OCI-LY3 (cell line): ENCODE measurements around the gene VAMP5.
"Not testable (repeated sequence)": the region's sequence is repeated elsewhere in the genome, so short reads cannot be mapped to it uniquely, and the experiment has no call there.

ENCODE experiments used
- H2AFZ ChIP-seq: fragments of 200-600, 300-600 bp; shearing (Covaris generic); 2 replicates; pipeline ENCODE4 v1.6.0; 2014; ENCODE audit warnings: antibody characterized with exemption, low read depth, low read length
- H3K27ac ChIP-seq: fragments of 200-600, 300-600 bp; sonication (generic); 2 replicates; pipeline ENCODE4 v1.5.1; 2014; ENCODE audit warnings: mild to moderate bottlenecking, low read length, moderate library complexity, mixed read lengths
- H3K27me3 ChIP-seq: fragments of 200-600, 300-600 bp; sonication (generic); 2 replicates; pipeline ENCODE4 v1.6.1; 2014; ENCODE audit warnings: low read depth, low read length, mixed read lengths
- H3K36me3 ChIP-seq: fragments of 200-600, 300-600 bp; sonication (generic); replicated peaks from 2 replicates; pipeline ENCODE3; 2014; ENCODE audit warnings: low read depth, low read length, mixed read lengths
- H3K4me1 ChIP-seq: fragments of 300-600, 200-600 bp; sonication (generic); 2 replicates; pipeline ENCODE4 v1.6.1; 2014; ENCODE audit warnings: low read length, mixed read lengths
- H3K4me2 ChIP-seq: fragments of 200-600, 300-600 bp; sonication (generic); 2 replicates; pipeline ENCODE4 v1.6.1; 2014; ENCODE audit warnings: low read length, mixed read lengths
- H3K4me3 ChIP-seq: fragments of 300-600, 200-600 bp; sonication (generic); 2 replicates; pipeline ENCODE4 v1.5.1; 2014; ENCODE audit warnings: antibody characterized with exemption, mild to moderate bottlenecking, low read length, moderate library complexity
- H3K79me2 ChIP-seq: fragments of 300-600, 200-600 bp; shearing (Covaris generic); 2 replicates; pipeline ENCODE4 v1.6.1; 2014; ENCODE audit warnings: mild to moderate bottlenecking, low read length, mixed read lengths
- H3K9ac ChIP-seq: fragments of 300-600, 200-600 bp; shearing (Covaris generic); 2 replicates; pipeline ENCODE4 v1.6.0; 2014; ENCODE audit warnings: mild to moderate bottlenecking, low read length, moderate library complexity
- H3K9me3 ChIP-seq: fragments of 200-600, 300-600 bp; shearing (Covaris generic); 2 replicates; pipeline ENCODE4 v1.6.1; 2014; ENCODE audit warnings: low read length, mixed read lengths; ENCODE audit not compliant: insufficient read depth
- H4K20me1 ChIP-seq: fragments of 200-600, 300-600 bp; sonication (generic); 2 replicates; pipeline ENCODE4 v1.6.1; 2016; ENCODE audit warnings: low read length, mixed read lengths; ENCODE audit not compliant: insufficient read depth
- EZH2phosphoT487 ChIP-seq: fragments of 200-600 bp; shearing (Covaris generic); IDR thresholded peaks from 2 replicates; pipeline ENCODE4 v1.6.1; 2018; ENCODE audit warnings: antibody characterized with exemption, mixed run types, low read depth
- TF ChIP-seq, protein P1 (sequence below): fragments of 200-600, 300-600 bp; sonication (generic); IDR thresholded peaks from 2 replicates; pipeline ENCODE4 v1.5.1; 2014; ENCODE audit warnings: antibody characterized with exemption, low read length, low read depth

VAMP5 gene

DNA sequence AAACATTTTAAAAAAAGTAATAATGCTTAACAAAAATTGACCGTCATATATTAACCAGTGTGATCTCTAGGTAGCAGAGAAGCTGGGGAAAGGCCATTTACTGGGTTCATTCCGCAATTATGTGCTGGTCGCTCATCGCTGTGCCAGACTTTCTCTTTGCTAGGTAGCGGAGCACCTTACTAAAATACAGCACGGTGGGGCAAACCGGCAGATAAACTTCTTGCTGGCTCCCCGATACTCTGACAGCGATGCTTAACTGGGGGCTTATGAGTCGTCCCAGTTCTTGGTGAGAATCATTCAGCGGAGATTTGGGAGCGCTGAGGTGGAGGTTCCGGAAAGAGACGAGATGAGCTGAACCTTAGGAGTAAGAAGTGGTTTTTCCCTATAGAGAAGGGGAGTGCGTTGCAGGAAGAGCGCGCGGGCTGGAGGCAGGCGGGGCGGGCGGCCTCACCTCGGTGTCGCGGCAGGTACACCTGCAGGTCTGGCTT, 27.0 kb downstream of the VAMP5 start:
- no peaks in the 10 kb centered on the region for H3K27me3 ChIP-seq
- H3K9me3 ChIP-seq: no peaks in the 10 kb centered on the region
- H3K9ac ChIP-seq: peak overlapping the region; percentile 61
- no peaks in the 10 kb centered on the region for H4K20me1 ChIP-seq
- peaks cover 18% of the 10 kb centered on the region for H3K79me2 ChIP-seq
- TF ChIP-seq EZH2phosphoT487: no peak
- TF ChIP-seq, protein P1, sequence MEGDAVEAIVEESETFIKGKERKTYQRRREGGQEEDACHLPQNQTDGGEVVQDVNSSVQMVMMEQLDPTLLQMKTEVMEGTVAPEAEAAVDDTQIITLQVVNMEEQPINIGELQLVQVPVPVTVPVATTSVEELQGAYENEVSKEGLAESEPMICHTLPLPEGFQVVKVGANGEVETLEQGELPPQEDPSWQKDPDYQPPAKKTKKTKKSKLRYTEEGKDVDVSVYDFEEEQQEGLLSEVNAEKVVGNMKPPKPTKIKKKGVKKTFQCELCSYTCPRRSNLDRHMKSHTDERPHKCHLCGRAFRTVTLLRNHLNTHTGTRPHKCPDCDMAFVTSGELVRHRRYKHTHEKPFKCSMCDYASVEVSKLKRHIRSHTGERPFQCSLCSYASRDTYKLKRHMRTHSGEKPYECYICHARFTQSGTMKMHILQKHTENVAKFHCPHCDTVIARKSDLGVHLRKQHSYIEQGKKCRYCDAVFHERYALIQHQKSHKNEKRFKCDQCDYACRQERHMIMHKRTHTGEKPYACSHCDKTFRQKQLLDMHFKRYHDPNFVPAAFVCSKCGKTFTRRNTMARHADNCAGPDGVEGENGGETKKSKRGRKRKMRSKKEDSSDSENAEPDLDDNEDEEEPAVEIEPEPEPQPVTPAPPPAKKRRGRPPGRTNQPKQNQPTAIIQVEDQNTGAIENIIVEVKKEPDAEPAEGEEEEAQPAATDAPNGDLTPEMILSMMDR: no peak
- peak overlapping the region; percentile 63 for H3K4me2 ChIP-seq
- peaks cover 5% of the 10 kb centered on the region for H3K4me1 ChIP-seq
- peak overlapping the region; percentile 77 for H3K4me3 ChIP-seq
- H3K36me3 ChIP-seq: peaks cover 14% of the 10 kb centered on the region
- no peak overlapping the region for H3K27ac ChIP-seq
- no peak overlapping the region for H2AFZ ChIP-seq

DNA sequence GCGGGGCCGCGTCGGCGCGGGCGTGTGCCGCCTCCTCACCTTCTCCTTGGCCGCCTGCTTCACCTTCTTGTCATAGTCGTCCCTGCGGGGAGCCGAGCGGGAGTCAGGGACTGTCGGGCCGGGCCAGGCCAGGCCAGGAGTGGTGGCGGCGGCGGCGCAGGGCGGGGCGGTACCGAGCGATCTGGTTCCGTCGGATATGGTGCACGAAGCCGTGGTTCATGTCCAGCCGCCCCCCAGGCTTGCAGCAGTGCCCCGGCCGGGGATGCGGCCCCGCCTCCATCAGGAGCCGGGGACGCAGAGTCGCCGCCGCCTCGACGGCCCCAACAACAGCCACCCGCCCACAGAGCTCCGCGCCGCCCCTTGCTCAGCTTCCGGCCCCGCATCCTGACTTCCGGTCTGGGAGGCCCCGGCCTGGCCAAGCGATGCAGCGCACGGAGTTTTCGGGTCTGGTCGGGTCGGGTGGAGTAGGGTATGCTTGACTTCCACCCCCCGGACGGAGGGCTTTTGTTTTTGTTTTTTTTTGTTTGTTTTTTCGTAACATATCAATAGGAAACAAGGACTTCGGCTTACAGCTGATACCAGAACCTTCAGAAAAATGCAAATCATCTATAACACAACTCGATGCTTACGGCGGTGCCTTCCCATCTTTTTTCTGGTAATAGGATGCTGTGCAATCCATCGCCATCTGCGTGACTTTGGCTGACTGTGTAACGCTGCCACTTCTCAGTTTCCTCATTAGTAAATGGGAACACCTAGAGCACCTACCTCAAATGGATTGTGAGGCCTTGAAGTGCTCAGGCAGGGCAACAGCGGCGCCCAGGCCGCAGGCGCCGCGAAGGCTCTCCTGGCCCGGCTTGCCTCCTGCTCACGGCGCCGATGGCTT, 27.7 kb downstream of the VAMP5 start, which contains the start of gene C2orf68:
TSS of gene C2orf68 (minus strand) at position 362 of the 883 bp plus-strand sequence. CDS start at position 280, 82 bp downstream.
- TF ChIP-seq, protein P1: no peak
- no peak for TF ChIP-seq EZH2phosphoT487
- H3K4me2 ChIP-seq: peak within 1 kb of the TSS; percentile 63
- H3K27ac ChIP-seq: peak within 1 kb of the TSS; percentile 36
- 0 out of 2 replicates have a peak, but pooled peaks cover under 1% of the 10 kb centered on the region for H4K20me1 ChIP-seq
- peaks cover 24% of the 10 kb centered on the region for H3K79me2 ChIP-seq
- H3K27me3 ChIP-seq: no peaks in the 10 kb centered on the region
- no peaks in the 10 kb centered on the region for H3K9me3 ChIP-seq
- peak within 1 kb of the TSS; percentile 61 for H3K9ac ChIP-seq
- peak within 1 kb of the TSS; percentile 77 for H3K4me3 ChIP-seq
- H3K4me1 ChIP-seq: peaks cover 6% of the 10 kb centered on the region
- peaks cover 14% of the 10 kb centered on the region for H3K36me3 ChIP-seq
- peak within 1 kb of the TSS; percentile 53 for H2AFZ ChIP-seq

DNA sequence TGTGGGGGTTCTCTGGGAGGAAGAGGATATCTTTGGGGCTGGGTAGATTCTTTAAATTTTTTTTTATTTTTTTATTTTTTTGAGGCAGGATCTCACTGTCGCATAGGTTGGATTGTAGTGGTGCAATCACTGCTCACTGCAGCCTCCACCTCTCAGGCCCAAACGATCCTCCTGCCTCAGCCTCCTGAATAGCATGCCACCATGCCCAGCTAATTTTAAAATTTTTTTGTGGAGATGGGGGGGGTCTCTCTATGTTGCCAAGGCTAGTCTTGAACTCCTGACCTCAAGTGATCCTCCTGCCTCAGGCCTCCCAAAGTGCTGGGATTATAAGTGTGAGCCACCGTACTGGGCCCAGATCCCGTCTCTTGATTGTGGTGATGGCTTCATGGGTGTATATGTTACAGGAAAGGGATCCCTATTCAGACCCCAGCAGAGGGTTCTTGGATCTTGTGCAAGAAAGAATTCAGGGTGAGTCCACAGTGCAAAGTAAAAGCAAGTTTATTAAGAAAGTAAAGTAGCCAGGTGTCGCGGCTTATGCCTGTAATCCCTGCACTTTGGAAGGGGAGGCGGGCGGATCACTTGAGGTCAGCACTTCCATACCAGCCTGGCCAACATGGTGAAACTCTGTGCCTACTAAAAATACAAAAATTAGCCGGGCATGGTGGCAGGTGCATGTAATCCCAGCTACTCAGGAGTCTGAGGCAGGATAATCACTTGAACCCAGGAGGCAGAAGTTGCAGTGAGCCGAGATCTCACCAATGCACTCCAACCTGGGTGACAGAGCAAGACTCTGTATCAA, 29.7 kb downstream of the VAMP5 start:
- H4K20me1 ChIP-seq: peaks cover 7% of the 10 kb centered on the region
- H3K4me2 ChIP-seq: no peak overlapping the region
- H3K9me3 ChIP-seq: no peaks in the 10 kb centered on the region
- peaks cover 13% of the 10 kb centered on the region for H3K4me1 ChIP-seq
- no peaks in the 10 kb centered on the region for H3K27me3 ChIP-seq
- no peak overlapping the region for H2AFZ ChIP-seq
- no peak for TF ChIP-seq EZH2phosphoT487
- TF ChIP-seq, protein P1: no peak
- no peak overlapping the region for H3K27ac ChIP-seq
- no peak overlapping the region for H3K9ac ChIP-seq
- no peak overlapping the region for H3K4me3 ChIP-seq
- peaks cover 12% of the 10 kb centered on the region for H3K36me3 ChIP-seq
- peaks cover 44% of the 10 kb centered on the region for H3K79me2 ChIP-seq

DNA sequence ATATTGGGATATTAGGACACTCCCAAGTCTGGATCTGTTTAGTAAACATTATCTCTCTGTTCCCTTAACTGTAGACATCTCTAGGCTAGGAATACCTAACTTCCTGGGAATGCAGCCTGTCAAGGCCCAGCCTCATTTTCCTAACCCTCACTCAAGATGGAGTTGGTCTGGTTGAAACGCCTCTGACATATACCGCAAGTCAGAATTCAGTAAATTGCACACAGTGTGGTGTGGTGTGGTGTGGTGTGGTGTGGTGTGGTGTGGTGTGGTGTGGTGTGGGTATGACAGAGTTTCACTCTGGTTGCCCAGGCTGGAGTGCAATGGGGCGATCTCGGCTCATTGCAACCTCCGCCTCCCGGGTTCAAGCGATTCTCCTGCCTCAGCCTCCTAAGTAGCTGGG, 30.5 kb downstream of the VAMP5 start:
- Histone ChIP-seq H3K36me3 (peaks cover 14% of the 10 kb centered on the region), H3K79me2 (peaks cover 52% of the 10 kb centered on the region), H3K4me1 (peaks cover 13% of the 10 kb centered on the region)
- H3K27me3 ChIP-seq, H3K4me2 ChIP-seq, H2AFZ ChIP-seq, H3K9me3 ChIP-seq, H3K9ac ChIP-seq, H3K27ac ChIP-seq, H3K4me3 ChIP-seq, H4K20me1 ChIP-seq: not testable (repeated sequence)
